Naive thymus-derived CD4-positive, alpha-beta T cell (primary cell): Measurements from ENCODE around the gene MRPS34. TPM values are rescaled to one million over a fixed set of nuclear protein-coding genes. Genes with fewer than 3 reads are reported as not detected.

Experiments used
- ATAC-seq: fragments of 150-1000 bp; cut with Tn5 transposase; 2 replicates; pipeline ENCODE4 v1.10.0; 2021; ENCODE audit warnings: mild to moderate bottlenecking, moderate library complexity
- CTCF ChIA-PET: fragments of 350-600 bp; sonication (Branson Sonifier 250); formaldehyde crosslinking; loops from one replicate; lab custom pipeline; 2021; ENCODE audit warnings: antibody characterized with exemption; lab: Charles Lee
- POLR2A ChIA-PET: fragments of 350-600 bp; sonication (Branson Sonifier 250); formaldehyde crosslinking; loops from one replicate; lab custom pipeline; 2021; ENCODE audit warnings: antibody characterized with exemption, inconsistent platforms; lab: Charles Lee
- DNase-seq, 9 donors: peaks; one replicate each; pipeline versions ENCODE4 v3.0.0 to v3.0.0-alpha.2; 2020 to 2022; ENCODE audit warnings: mixed read lengths in 1 of 9
- H3K27ac ChIP-seq: one replicate; pipeline ENCODE4 v1.7.0; 2013; ENCODE audit warnings: mild to moderate bottlenecking, low read depth, low read length, moderate library complexity
- H3K27me3 ChIP-seq, 2 donors: one replicate each; pipeline ENCODE4 v1.7.0; 2013; ENCODE audit warnings: low read length in 2 of 2, mild to moderate bottlenecking in 2 of 2, moderate library complexity in 2 of 2; ENCODE audit not compliant: control insufficient read depth in 2 of 2, insufficient read depth in 2 of 2
- H3K36me3 ChIP-seq, 3 experiments: 1 replicate in 2 of 3; 2 replicates in 1 of 3; pipeline ENCODE4 v1.7.0; 2013; ENCODE audit warnings: low read length in 3 of 3, mild to moderate bottlenecking in 3 of 3, moderate library complexity in 1 of 3; ENCODE audit not compliant: insufficient read depth in 3 of 3, control insufficient read depth in 2 of 3
- H3K4me1 ChIP-seq, 2 donors: one replicate each; pipeline ENCODE4 v1.7.0; 2013; ENCODE audit warnings: low read length in 2 of 2, mild to moderate bottlenecking in 2 of 2, moderate library complexity in 1 of 2; ENCODE audit not compliant: control insufficient read depth in 2 of 2, insufficient read depth in 2 of 2
- H3K4me3 ChIP-seq: 2 replicates; pipeline ENCODE4 v1.7.0; 2013; ENCODE audit warnings: mild to moderate bottlenecking, low read length
- H3K9me3 ChIP-seq, 3 experiments: 1 replicate in 2 of 3; 2 replicates in 1 of 3; pipeline ENCODE4 v1.7.0; 2013; ENCODE audit warnings: low read length in 3 of 3; ENCODE audit not compliant: control insufficient read depth in 2 of 3
- H3K27ac Mint-ChIP-seq, 9 donors: one replicate each; pipeline ENCODE4 v1.8.0; 2020 to 2022; ENCODE audit warnings: mixed read lengths in 9 of 9, mild to moderate bottlenecking in 8 of 9, moderate library complexity in 5 of 9, inconsistent platforms in 2 of 9
- H3K27me3 Mint-ChIP-seq, 5 donors: one replicate each; pipeline ENCODE4 v1.8.0; 2021 to 2022; ENCODE audit warnings: mixed read lengths in 5 of 5, mild to moderate bottlenecking in 1 of 5
- H3K36me3 Mint-ChIP-seq, 5 donors: one replicate each; pipeline ENCODE4 v1.8.0; 2020 to 2022; ENCODE audit warnings: mixed read lengths in 5 of 5, mild to moderate bottlenecking in 3 of 5, inconsistent platforms in 1 of 5
- H3K4me1 Mint-ChIP-seq, 7 donors: one replicate each; pipeline ENCODE4 v1.8.0; 2020 to 2022; ENCODE audit warnings: mixed read lengths in 7 of 7, mild to moderate bottlenecking in 3 of 7, inconsistent platforms in 1 of 7
- H3K4me3 Mint-ChIP-seq, 10 donors: one replicate each; pipeline ENCODE4 v1.8.0; 2020 to 2022; ENCODE audit warnings: mild to moderate bottlenecking in 10 of 10, mixed read lengths in 10 of 10, moderate library complexity in 6 of 10, inconsistent platforms in 2 of 10
- H3K9me3 Mint-ChIP-seq, 11 donors: one replicate each; pipeline ENCODE4 v1.8.0; 2020 to 2022; ENCODE audit warnings: mixed read lengths in 11 of 11, mild to moderate bottlenecking in 4 of 11, inconsistent platforms in 1 of 11, moderate library complexity in 1 of 11
- intact Hi-C, 2 donors: fragments of 100-400 bp; cut with micrococcal nuclease; formaldehyde crosslinking; loops; one replicate each; pipeline ENCODE4 v1.15.1; 2023
- polyA plus RNA-seq, 2 donors: library from polyadenylated mRNA; unstranded; fragments of 300-500 nt; fragmentation: Illumina TruSeq; gene quantifications; one replicate each; pipeline ENCODE4 v1.2.3, GENCODE V29; 2021
- total RNA-seq, 6 experiments: library from RNA in 5 of 6; stranded (reverse) in 5 of 6; gene quantifications; 1 replicate in 5 of 6; 2 replicates in 1 of 6; pipeline ENCODE4 v1.2.3 and lab custom pipeline; 2021 to 2026

MRPS34 gene
- total and polyA plus RNA-seq, 7 experiments from 2014 or later: 41.6 to 162 (median 60.9) TPM

- no peak overlapping the region for H3K4me3 ChIP-seq
- Mint-ChIP-seq H3K27ac (no peak overlapping the region), H3K27me3 (no peaks in the 10 kb centered on the region), H3K9me3 (no peaks in the 10 kb centered on the region), H3K4me3 (no peak overlapping the region), H3K36me3 (peaks cover 0 to 13% (median 3%) of the 10 kb centered on the region in 5 donors), H3K4me1 (peaks cover 0 to 3% (median 0%) of the 10 kb centered on the region in 7 donors)
- POLR2A ChIA-PET: interaction anchor here (1.5 kb wide), 1 partner anchor 10 kb away, joined by 3 read pairs; no protein-coding TSS in a partner anchor
- H3K27ac ChIP-seq: no peak overlapping the region
- no peaks in the 10 kb centered on the region for H3K9me3 ChIP-seq
- no peaks in the 10 kb centered on the region for H3K4me1 ChIP-seq
- peaks cover 5 to 88% (median 5%) of the 10 kb centered on the region in 3 experiments for H3K36me3 ChIP-seq
- ATAC-seq: no peak
- H3K27me3 ChIP-seq: no peaks in the 10 kb centered on the region
- CTCF ChIA-PET: no interaction called here
- intact Hi-C loops: no loop called here
- DNase-seq: no peak
Observed at GRCh38 chr16:1745181-1745899, 27.6 kb downstream of the MRPS34 start.

GRCh38 chr16:1744338-1744840, 28.5 kb downstream of the MRPS34 start:
- H3K4me3 ChIP-seq: no peak overlapping the region
- no peak overlapping the region for H3K27ac ChIP-seq
- no peaks in the 10 kb centered on the region for H3K27me3 ChIP-seq
- Mint-ChIP-seq H3K36me3 (peaks cover 0 to 13% (median 3%) of the 10 kb centered on the region in 5 donors), H3K4me3 (no peak overlapping the region), H3K27me3 (no peaks in the 10 kb centered on the region), H3K9me3 (no peaks in the 10 kb centered on the region), H3K4me1 (peaks cover 0 to 3% (median 0%) of the 10 kb centered on the region in 7 donors), H3K27ac (no peak overlapping the region)
- DNase-seq (no peak), ATAC-seq (no peak)
- no peaks in the 10 kb centered on the region for H3K9me3 ChIP-seq
- ChIA-PET POLR2A (no interaction called here), CTCF (interaction anchor here (0.5 kb wide), 1 partner anchor 34 kb away, joined by 3 read pairs; no protein-coding TSS in a partner anchor)
- H3K4me1 ChIP-seq: no peaks in the 10 kb centered on the region
- peaks cover 5 to 86% (median 5%) of the 10 kb centered on the region in 3 experiments for H3K36me3 ChIP-seq
- intact Hi-C loops: no loop called here

- intact Hi-C loops: no loop called here
- Histone ChIP-seq H3K36me3 (peaks cover 5 to 79% (median 5%) of the 10 kb centered on the region in 3 experiments), H3K27ac (no peak overlapping the region), H3K27me3 (no peaks in the 10 kb centered on the region), H3K9me3 (no peaks in the 10 kb centered on the region), H3K4me3 (no peak overlapping the region), H3K4me1 (no peaks in the 10 kb centered on the region)
- Mint-ChIP-seq H3K4me3 (no peak overlapping the region), H3K27ac (no peak overlapping the region), H3K36me3 (peaks cover 0 to 10% (median 3%) of the 10 kb centered on the region in 5 donors), H3K27me3 (no peaks in the 10 kb centered on the region), H3K4me1 (peaks cover 0 to 3% (median 0%) of the 10 kb centered on the region in 7 donors), H3K9me3 (no peaks in the 10 kb centered on the region)
- ATAC-seq (no peak), DNase-seq (no peak)
- CTCF ChIA-PET: no interaction called here
- POLR2A ChIA-PET: interaction anchor here (0.6 kb wide), 1 partner anchor 188 kb away, joined by 3 read pairs; no protein-coding TSS in a partner anchor
Observed at GRCh38 chr16:1743376-1744337, 29.3 kb downstream of the MRPS34 start.

GRCh38 chr16:1741553-1742165, 31.3 kb downstream of the MRPS34 start:
- Histone ChIP-seq H3K36me3 (peaks cover 0 to 59% (median 5%) of the 10 kb centered on the region in 3 experiments), H3K9me3 (no peaks in the 10 kb centered on the region), H3K27ac (no peak overlapping the region), H3K27me3 (no peaks in the 10 kb centered on the region), H3K4me3 (no peak overlapping the region), H3K4me1 (no peaks in the 10 kb centered on the region)
- no peaks in the 10 kb centered on the region for H3K9me3 Mint-ChIP-seq
- peaks cover 0 to 10% (median 2%) of the 10 kb centered on the region in 5 donors for H3K36me3 Mint-ChIP-seq
- H3K27ac Mint-ChIP-seq: no peak overlapping the region
- intact Hi-C loops: no loop called here
- ChIA-PET CTCF (no interaction called here), POLR2A (no interaction called here)
- no peak overlapping the region for H3K4me3 Mint-ChIP-seq
- ATAC-seq (no peak), DNase-seq (no peak)
- H3K4me1 Mint-ChIP-seq: peaks cover 0 to 3% (median 0%) of the 10 kb centered on the region in 7 donors
- no peaks in the 10 kb centered on the region for H3K27me3 Mint-ChIP-seq

- CTCF ChIA-PET: no interaction called here
- no peaks in the 10 kb centered on the region for H3K9me3 Mint-ChIP-seq
Observed at GRCh38 chr16:1740781-1741490, 32.0 kb downstream of the MRPS34 start.

More at GRCh38 chr16:1740781-1741490, 32.0 kb downstream of the MRPS34 start:
- ATAC-seq (no peak), DNase-seq (no peak)
- Mint-ChIP-seq H3K27me3 (no peaks in the 10 kb centered on the region), H3K27ac (no peak overlapping the region), H3K4me1 (peaks cover 0 to 3% (median 0%) of the 10 kb centered on the region in 7 donors), H3K36me3 (peaks cover 0 to 10% (median 2%) of the 10 kb centered on the region in 5 donors), H3K4me3 (no peak overlapping the region)
- Histone ChIP-seq H3K36me3 (peaks cover 0 to 51% (median 5%) of the 10 kb centered on the region in 3 experiments), H3K4me1 (no peaks in the 10 kb centered on the region), H3K4me3 (no peak overlapping the region), H3K27ac (no peak overlapping the region), H3K27me3 (no peaks in the 10 kb centered on the region), H3K9me3 (no peaks in the 10 kb centered on the region)
- POLR2A ChIA-PET: no interaction called here
- intact Hi-C loops: no loop called here
